BLaER1 treated with 17β-estradiol and CSF1 and Interleukin-3, amounts not matched to agents 10 nM and 100 nM (cell line): ENCODE results near the gene OR5K3.

Experiments
- H3K27ac ChIP-seq, 11 experiments: shearing (Covaris generic); formaldehyde crosslinking; 2 replicates each; pipeline ENCODE4 v1.8.1; 2022
- H3K27me3 ChIP-seq, 11 experiments: shearing (Covaris generic); formaldehyde crosslinking; 2 replicates each; pipeline ENCODE4 v1.8.1; 2022
- H3K36me3 ChIP-seq, 11 experiments: shearing (Covaris generic); formaldehyde crosslinking; 2 replicates each; pipeline ENCODE4 v1.8.1; 2022
- H3K4me1 ChIP-seq, 10 experiments: shearing (Covaris generic); formaldehyde crosslinking; 2 replicates each; pipeline ENCODE4 v1.8.1; 2022
- H3K4me2 ChIP-seq, 11 experiments: shearing (Covaris generic); formaldehyde crosslinking; 2 replicates each; pipeline ENCODE4 v1.8.1; 2022
- H3K4me3 ChIP-seq, 10 experiments: shearing (Covaris generic); formaldehyde crosslinking; 2 replicates each; pipeline ENCODE4 v1.8.1; 2022
- H3K9ac ChIP-seq, 11 experiments: shearing (Covaris generic); formaldehyde crosslinking; 2 replicates each; pipeline ENCODE4 v1.8.1; 2022
- H3K9me3 ChIP-seq, 11 experiments: shearing (Covaris generic); formaldehyde crosslinking; replicated peaks in 1 of 11; 2 replicates each; pipeline ENCODE4 v1.8.1; 2022
- H4K20me1 ChIP-seq, 11 experiments: shearing (Covaris generic); formaldehyde crosslinking; 2 replicates each; pipeline ENCODE4 v1.8.1; 2022
- Cebpa-rat ChIP-seq, 11 experiments: shearing (Covaris generic); IDR thresholded peaks; 2 replicates each; pipeline ENCODE4 v1.8.1; 2022

The OR5K3 gene

GRCh38 chr3:98402507-98402906, 12.0 kb downstream of the OR5K3 start:
- Histone ChIP-seq H3K4me1 (peaks cover 0 to 14% (median 4%) of the 10 kb centered on the region in 10 experiments; a peak in 9 of 20 replicates), H3K4me2 (no peak overlapping the region), H3K9me3 (peaks cover 36 to 60% (median 52%) of the 10 kb centered on the region in 11 experiments), H4K20me1 (no peaks in the 10 kb centered on the region), H3K27ac (no peak overlapping the region), H3K4me3 (no peak overlapping the region), H3K9ac (no peak overlapping the region), H3K27me3 (no peaks in the 10 kb centered on the region), H3K36me3 (no peaks in the 10 kb centered on the region)
- TF ChIP-seq Cebpa-rat (IDR thresholded peaks at IDR 0.05): no peak

- TF ChIP-seq Cebpa-rat (IDR thresholded peaks at IDR 0.05): no peak
- H3K9me3 ChIP-seq: peaks cover 36 to 50% (median 45%) of the 10 kb centered on the region in 11 experiments
- no peak overlapping the region for H3K4me2 ChIP-seq
- H3K4me1 ChIP-seq: peaks cover 0 to 14% (median 4%) of the 10 kb centered on the region in 10 experiments; a peak in 9 of 20 replicates
- H3K36me3 ChIP-seq: no peaks in the 10 kb centered on the region
- no peaks in the 10 kb centered on the region for H4K20me1 ChIP-seq
- H3K27me3 ChIP-seq: no peaks in the 10 kb centered on the region
- no peak overlapping the region for H3K4me3 ChIP-seq
- no peak overlapping the region for H3K27ac ChIP-seq
- H3K9ac ChIP-seq: no peak overlapping the region
These were observed 13.5 kb downstream of the OR5K3 start for GRCh38 chr3:98404010-98404409.

GRCh38 chr3:98406034-98406433, 15.6 kb downstream of the OR5K3 start:
- Histone ChIP-seq H3K36me3 (no peaks in the 10 kb centered on the region), H3K27ac (no peak overlapping the region), H3K4me3 (no peak overlapping the region), H3K9ac (no peak overlapping the region), H3K4me1 (peaks cover 0 to 14% (median 4%) of the 10 kb centered on the region in 10 experiments; a peak in 9 of 20 replicates), H3K27me3 (no peaks in the 10 kb centered on the region), H3K4me2 (peak overlapping the region in 2 of 11 experiments; percentile 45 to 59; a peak in 4 of 22 replicates), H3K9me3 (peaks cover 36 to 46% (median 40%) of the 10 kb centered on the region in 11 experiments), H4K20me1 (no peaks in the 10 kb centered on the region)
- no peak for TF ChIP-seq Cebpa-rat (IDR thresholded peaks at IDR 0.05)

GRCh38 chr3:98432575-98432974, 42.1 kb downstream of the OR5K3 start:
- Histone ChIP-seq H3K4me3 (no peak overlapping the region), H4K20me1 (no peaks in the 10 kb centered on the region), H3K4me2 (no peak overlapping the region), H3K9ac (no peak overlapping the region), H3K9me3 (peaks cover 26 to 35% (median 31%) of the 10 kb centered on the region in 11 experiments), H3K27ac (no peak overlapping the region), H3K36me3 (no peaks in the 10 kb centered on the region), H3K27me3 (no peaks in the 10 kb centered on the region), H3K4me1 (no peaks in the 10 kb centered on the region)
- TF ChIP-seq Cebpa-rat (IDR thresholded peaks at IDR 0.05): no peak

- no peaks in the 10 kb centered on the region for H3K27me3 ChIP-seq
- no peak overlapping the region for H3K4me2 ChIP-seq
- TF ChIP-seq Cebpa-rat (IDR thresholded peaks at IDR 0.05): no peak
- no peak overlapping the region for H3K9ac ChIP-seq
- H3K36me3 ChIP-seq: no peaks in the 10 kb centered on the region
- no peak overlapping the region for H3K4me3 ChIP-seq
- H4K20me1 ChIP-seq: no peaks in the 10 kb centered on the region
- peaks cover 19 to 23% (median 23%) of the 10 kb centered on the region in 11 experiments for H3K9me3 ChIP-seq
- H3K4me1 ChIP-seq: no peaks in the 10 kb centered on the region
- H3K27ac ChIP-seq: no peak overlapping the region
These were observed 43.3 kb downstream of the OR5K3 start for GRCh38 chr3:98433764-98434163.

- Histone ChIP-seq H3K4me2 (no peak overlapping the region), H3K36me3 (no peaks in the 10 kb centered on the region), H3K4me3 (no peak overlapping the region), H3K27ac (no peak overlapping the region), H3K4me1 (no peaks in the 10 kb centered on the region), H3K9me3 (peaks cover 13 to 17% (median 16%) of the 10 kb centered on the region in 11 experiments), H4K20me1 (no peaks in the 10 kb centered on the region), H3K27me3 (no peaks in the 10 kb centered on the region), H3K9ac (no peak overlapping the region)
- TF ChIP-seq Cebpa-rat (IDR thresholded peaks at IDR 0.05): no peak
These were observed 43.9 kb downstream of the OR5K3 start for GRCh38 chr3:98434412-98434811.

GRCh38 chr3:98440283-98440682, 49.8 kb downstream of the OR5K3 start:
- TF ChIP-seq Cebpa-rat (IDR thresholded peaks at IDR 0.05): no peak
- Histone ChIP-seq H3K27ac (no peak overlapping the region), H3K4me2 (no peak overlapping the region)

More at GRCh38 chr3:98440283-98440682, 49.8 kb downstream of the OR5K3 start:
- no peak overlapping the region for H3K4me3 ChIP-seq
- no peak overlapping the region for H3K9ac ChIP-seq
- no peaks in the 10 kb centered on the region for H3K27me3 ChIP-seq
- no peaks in the 10 kb centered on the region for H3K4me1 ChIP-seq
- no peaks in the 10 kb centered on the region for H3K36me3 ChIP-seq
- no peaks in the 10 kb centered on the region for H4K20me1 ChIP-seq
- H3K9me3 ChIP-seq: no peaks in the 10 kb centered on the region
